ENCODE results near the gene C18orf63.

C18orf63 gene

GRCh38 chr18:74346206-74346605, 30.6 kb downstream of the C18orf63 start:
- no peak for DNase-seq (ENCODE audit: low read depth)
- H3K4me3 ChIP-seq (ENCODE audit: control insufficient read depth, low read depth, low read length), result no peak overlapping the region
- TF ChIP-seq CTCF (conservative IDR thresholded peaks at IDR 0.05; ENCODE audit: control insufficient read depth, insufficient read depth, low read depth, low read length), result no peak

- no peak for DNase-seq (ENCODE audit: low read depth)
- no peak overlapping the region for H3K4me3 ChIP-seq (ENCODE audit: control insufficient read depth, low read depth, low read length)
- TF ChIP-seq CTCF (conservative IDR thresholded peaks at IDR 0.05; ENCODE audit: control insufficient read depth, insufficient read depth, low read depth, low read length), result no peak
Measured at GRCh38 chr18:74348581-74348980, 32.9 kb downstream of the C18orf63 start.

GRCh38 chr18:74351354-74351753, 35.7 kb downstream of the C18orf63 start:
- no peak overlapping the region for H3K4me3 ChIP-seq (ENCODE audit: control insufficient read depth, low read depth, low read length)
- DNase-seq (ENCODE audit: low read depth), result peak; percentile 81
- TF ChIP-seq CTCF (conservative IDR thresholded peaks at IDR 0.05; ENCODE audit: control insufficient read depth, insufficient read depth, low read depth, low read length), result no peak

GRCh38 chr18:74353169-74353775, 37.6 kb downstream of the C18orf63 start:
- TF ChIP-seq CTCF (conservative IDR thresholded peaks at IDR 0.05; ENCODE audit: control insufficient read depth, insufficient read depth, low read depth, low read length), result peak; percentile 87
- no peak overlapping the region for H3K4me3 ChIP-seq (ENCODE audit: control insufficient read depth, low read depth, low read length)
- DNase-seq (ENCODE audit: low read depth), result peak; percentile 81

GRCh38 chr18:74356959-74357358, 41.3 kb downstream of the C18orf63 start:
- no peak for TF ChIP-seq CTCF (conservative IDR thresholded peaks at IDR 0.05; ENCODE audit: control insufficient read depth, insufficient read depth, low read depth, low read length)

GRCh38 chr18:74360852-74361655, 45.4 kb downstream of the C18orf63 start:
- no peak for TF ChIP-seq CTCF (conservative IDR thresholded peaks at IDR 0.05; ENCODE audit: control insufficient read depth, insufficient read depth, low read depth, low read length)

More at GRCh38 chr18:74356959-74357358, 41.3 kb downstream of the C18orf63 start:
- H3K4me3 ChIP-seq (ENCODE audit: control insufficient read depth, low read depth, low read length), result no peak overlapping the region
- DNase-seq (ENCODE audit: low read depth), result no peak

More at GRCh38 chr18:74360852-74361655, 45.4 kb downstream of the C18orf63 start:
- H3K4me3 ChIP-seq (ENCODE audit: control insufficient read depth, low read depth, low read length), result no peak overlapping the region
- DNase-seq (ENCODE audit: low read depth), result no peak

Measured in fibroblast of mammary gland (primary cell).